DOHH2 (cell line): Measurements from ENCODE around the gene MAP2K6.
"Not testable (repeated sequence)": the region's sequence is repeated elsewhere in the genome, so short reads cannot be mapped to it uniquely, and the experiment has no call there.

Source experiments
- H3F3A ChIP-seq: fragments of 200-600 bp; sonication (generic), shearing (Covaris generic); 2 replicates; pipeline ENCODE4 v1.6.0; 2016; ENCODE audit warnings: antibody characterized with exemption, mild to moderate bottlenecking; ENCODE audit not compliant: control insufficient read depth, insufficient read depth
- H3K27ac ChIP-seq: fragments of 200-600 bp; sonication (generic); 2 replicates; pipeline ENCODE4 v1.5.1; 2014; ENCODE audit warnings: low read depth, mild to moderate bottlenecking, low read length, moderate library complexity
- H3K27me3 ChIP-seq: fragments of 200-600 bp; sonication (generic); 2 replicates; pipeline ENCODE4 v1.6.1; 2014; ENCODE audit warnings: mild to moderate bottlenecking, low read length, mixed read lengths; ENCODE audit not compliant: control insufficient read depth
- H3K36me3 ChIP-seq: fragments of 200-600 bp; sonication (generic); 2 replicates; pipeline ENCODE4 v1.6.1; 2014; ENCODE audit warnings: mild to moderate bottlenecking, low read length, moderate library complexity, mixed read lengths; ENCODE audit not compliant: control insufficient read depth
- H3K4me1 ChIP-seq: fragments of 200-600 bp; sonication (generic); 2 replicates; pipeline ENCODE4 v1.6.1; 2014; ENCODE audit warnings: mild to moderate bottlenecking, low read length, mixed read lengths; ENCODE audit not compliant: control insufficient read depth
- H3K4me2 ChIP-seq: fragments of 200-600 bp; sonication (generic); 2 replicates; pipeline ENCODE4 v1.6.0; 2014; ENCODE audit warnings: mild to moderate bottlenecking, low read length, moderate library complexity
- H3K4me3 ChIP-seq: fragments of 200-600 bp; sonication (generic); 2 replicates; pipeline ENCODE4 v1.5.1; 2014; ENCODE audit warnings: mild to moderate bottlenecking, low read length, mixed read lengths
- H3K79me2 ChIP-seq: fragments of 200-600 bp; sonication (generic); 2 replicates; pipeline ENCODE4 v1.6.1; 2014; ENCODE audit warnings: mild to moderate bottlenecking, low read length, mixed read lengths; ENCODE audit not compliant: control insufficient read depth
- H3K9me2 ChIP-seq: fragments of 200-600 bp; sonication (generic); replicated peaks from 2 replicates; pipeline ENCODE4 v1.6.1; 2014; ENCODE audit warnings: mild to moderate bottlenecking, low read length, mixed read lengths; ENCODE audit not compliant: control insufficient read depth
- H3K9me3 ChIP-seq: fragments of 200-600 bp; sonication (generic); 2 replicates; pipeline ENCODE4 v1.6.1; 2014; ENCODE audit warnings: antibody characterized with exemption, low read length, mixed read lengths; ENCODE audit not compliant: control insufficient read depth, insufficient read depth
- H4K20me1 ChIP-seq: fragments of 200-600 bp; sonication (generic); 2 replicates; pipeline ENCODE4 v1.6.0; 2014; ENCODE audit warnings: low read depth, mild to moderate bottlenecking, antibody characterized with exemption, low read length, moderate library complexity; ENCODE audit not compliant: control insufficient read depth, insufficient read depth
- EZH2phosphoT487 ChIP-seq: fragments of 200-600 bp; sonication (generic); IDR thresholded peaks from 2 replicates; pipeline ENCODE4 v1.6.1; 2017; ENCODE audit warnings: borderline replicate concordance, mild to moderate bottlenecking, antibody characterized with exemption, low read length, moderate library complexity, mixed read lengths
- TF ChIP-seq, protein P1 (sequence below): fragments of 200-600 bp; sonication (generic); IDR thresholded peaks from one replicate; pipeline ENCODE4 v1.5.1; 2014; ENCODE audit warnings: antibody characterized with exemption, mild to moderate bottlenecking, low read depth, low read length; ENCODE audit not compliant: poor library complexity, severe bottlenecking

MAP2K6 gene

DNA sequence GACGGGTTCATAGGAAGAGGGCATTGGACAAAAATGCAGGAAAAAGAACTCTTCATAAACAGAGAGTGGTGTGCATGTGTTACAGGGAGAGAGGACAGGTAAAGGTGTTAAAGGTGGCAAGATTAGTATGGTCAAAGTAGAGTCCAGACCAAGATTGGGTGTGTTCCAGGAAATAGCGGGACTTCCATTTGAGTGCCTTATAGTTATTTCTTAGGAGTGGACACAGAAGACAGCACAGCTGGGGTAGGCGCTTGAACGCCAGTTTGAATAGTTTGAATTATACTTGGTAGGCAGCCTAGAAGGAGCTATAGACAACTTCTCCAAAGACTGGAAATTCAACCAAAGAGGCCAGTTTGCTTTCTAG, 63.4 kb downstream of the MAP2K6 start:
- no peaks in the 10 kb centered on the region for H3K27me3 ChIP-seq
- no peak overlapping the region for H3K4me3 ChIP-seq
- TF ChIP-seq EZH2phosphoT487 = no peak
- TF ChIP-seq, protein P1, sequence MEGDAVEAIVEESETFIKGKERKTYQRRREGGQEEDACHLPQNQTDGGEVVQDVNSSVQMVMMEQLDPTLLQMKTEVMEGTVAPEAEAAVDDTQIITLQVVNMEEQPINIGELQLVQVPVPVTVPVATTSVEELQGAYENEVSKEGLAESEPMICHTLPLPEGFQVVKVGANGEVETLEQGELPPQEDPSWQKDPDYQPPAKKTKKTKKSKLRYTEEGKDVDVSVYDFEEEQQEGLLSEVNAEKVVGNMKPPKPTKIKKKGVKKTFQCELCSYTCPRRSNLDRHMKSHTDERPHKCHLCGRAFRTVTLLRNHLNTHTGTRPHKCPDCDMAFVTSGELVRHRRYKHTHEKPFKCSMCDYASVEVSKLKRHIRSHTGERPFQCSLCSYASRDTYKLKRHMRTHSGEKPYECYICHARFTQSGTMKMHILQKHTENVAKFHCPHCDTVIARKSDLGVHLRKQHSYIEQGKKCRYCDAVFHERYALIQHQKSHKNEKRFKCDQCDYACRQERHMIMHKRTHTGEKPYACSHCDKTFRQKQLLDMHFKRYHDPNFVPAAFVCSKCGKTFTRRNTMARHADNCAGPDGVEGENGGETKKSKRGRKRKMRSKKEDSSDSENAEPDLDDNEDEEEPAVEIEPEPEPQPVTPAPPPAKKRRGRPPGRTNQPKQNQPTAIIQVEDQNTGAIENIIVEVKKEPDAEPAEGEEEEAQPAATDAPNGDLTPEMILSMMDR = no peak
- H3K4me1 ChIP-seq = no peaks in the 10 kb centered on the region
- H3K79me2 ChIP-seq = no peaks in the 10 kb centered on the region
- no peak overlapping the region for H3K4me2 ChIP-seq
- H3K9me3 ChIP-seq = no peaks in the 10 kb centered on the region
- H4K20me1 ChIP-seq = no peaks in the 10 kb centered on the region
- no peaks in the 10 kb centered on the region for H3K36me3 ChIP-seq
- H3F3A ChIP-seq = no peaks in the 10 kb centered on the region
- H3K27ac ChIP-seq = no peak overlapping the region
- H3K9me2 ChIP-seq = no peaks in the 10 kb centered on the region

DNA sequence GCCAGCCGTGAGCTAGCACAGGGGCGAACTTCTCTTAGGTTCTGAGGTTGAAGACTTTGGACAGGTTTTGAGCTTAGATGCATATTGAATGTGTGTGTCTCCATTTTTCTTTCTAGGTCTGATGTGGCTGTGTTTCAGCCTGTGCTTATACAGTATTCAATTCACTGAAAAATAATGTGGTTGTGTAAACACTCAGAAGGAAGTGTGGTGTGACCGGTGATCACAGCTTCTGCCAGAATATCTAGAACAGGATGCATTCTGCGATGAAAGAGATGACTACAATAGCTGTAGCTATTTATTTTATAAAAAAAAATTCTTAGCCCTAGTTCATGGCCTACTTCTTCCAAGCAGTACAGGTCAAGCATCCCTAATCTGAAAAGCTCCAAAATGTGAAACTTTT, 64.4 kb downstream of the MAP2K6 start:
- no peaks in the 10 kb centered on the region for H3K36me3 ChIP-seq
- H3K27me3 ChIP-seq = peaks cover 3% of the 10 kb centered on the region; the same call in 1 of the 2 replicates
- H3K27ac ChIP-seq = no peak overlapping the region
- no peaks in the 10 kb centered on the region for H3F3A ChIP-seq
- no peaks in the 10 kb centered on the region for H4K20me1 ChIP-seq
- no peak for TF ChIP-seq EZH2phosphoT487
- TF ChIP-seq, protein P1 = no peak
- no peaks in the 10 kb centered on the region for H3K4me1 ChIP-seq
- H3K79me2 ChIP-seq = no peaks in the 10 kb centered on the region
- no peaks in the 10 kb centered on the region for H3K9me2 ChIP-seq
- no peaks in the 10 kb centered on the region for H3K9me3 ChIP-seq
- H3K4me2 ChIP-seq = no peak overlapping the region
- H3K4me3 ChIP-seq = no peak overlapping the region

DNA sequence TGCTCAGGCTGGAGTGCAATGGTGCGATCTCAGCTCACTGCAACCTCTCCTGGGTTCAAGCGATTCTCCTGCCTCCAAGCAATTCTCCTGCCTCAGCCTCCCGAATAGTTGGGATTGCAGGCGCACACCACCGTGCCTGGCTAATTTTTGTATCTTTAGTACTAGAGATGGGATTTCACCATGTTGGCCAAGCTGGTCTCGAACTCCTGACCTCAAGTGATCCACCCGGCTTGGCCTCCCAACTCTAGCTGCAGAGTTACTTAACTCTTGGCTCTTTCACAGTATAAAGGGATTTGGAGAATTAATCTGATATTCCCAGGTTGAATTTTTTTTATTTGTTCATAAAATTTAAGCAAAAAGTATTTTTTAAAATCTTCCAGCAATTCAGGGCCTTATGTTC, 65.3 kb downstream of the MAP2K6 start:
- not testable (repeated sequence) for H3K4me1 ChIP-seq, H3K79me2 ChIP-seq, H3K27me3 ChIP-seq, H4K20me1 ChIP-seq, H3K9me2 ChIP-seq, H3K9me3 ChIP-seq, H3K36me3 ChIP-seq, H3K4me3 ChIP-seq, H3F3A ChIP-seq, H3K4me2 ChIP-seq, H3K27ac ChIP-seq

DNA sequence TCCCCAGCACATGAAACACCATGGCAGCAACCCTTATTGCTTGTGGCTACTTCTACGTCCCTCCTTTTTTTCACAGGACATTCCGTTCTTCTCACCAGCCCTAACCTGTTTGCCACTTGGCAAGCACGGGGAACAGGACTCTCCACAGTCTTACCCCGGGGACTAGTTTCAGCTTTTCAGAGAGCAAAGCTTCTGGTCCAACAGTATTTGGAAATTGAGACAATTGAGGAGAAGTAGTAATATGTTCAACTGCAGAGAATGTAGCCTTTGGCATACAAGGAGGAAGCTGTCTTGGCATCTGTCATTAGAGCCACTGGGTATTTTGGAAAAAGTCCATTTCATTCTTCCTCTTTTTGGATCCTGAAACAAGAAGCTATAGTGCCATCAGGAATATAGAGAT, 65.7 kb downstream of the MAP2K6 start:
- TF ChIP-seq, protein P1 = no peak
- TF ChIP-seq EZH2phosphoT487 = no peak
- no peak overlapping the region for H3K4me3 ChIP-seq
- no peaks in the 10 kb centered on the region for H3F3A ChIP-seq
- no peaks in the 10 kb centered on the region for H3K79me2 ChIP-seq
- peaks cover 5% of the 10 kb centered on the region for H3K27me3 ChIP-seq
- no peaks in the 10 kb centered on the region for H3K4me1 ChIP-seq
- no peak overlapping the region for H3K27ac ChIP-seq
- H4K20me1 ChIP-seq = no peaks in the 10 kb centered on the region
- no peak overlapping the region for H3K4me2 ChIP-seq
- no peaks in the 10 kb centered on the region for H3K9me2 ChIP-seq
- no peaks in the 10 kb centered on the region for H3K9me3 ChIP-seq
- no peaks in the 10 kb centered on the region for H3K36me3 ChIP-seq
